ENCODE data around the gene PRAMEF2.
"Not testable (repeated sequence)": the region's sequence is repeated elsewhere in the genome, so short reads cannot be mapped to it uniquely, and the experiment has no call there.

DNA sequence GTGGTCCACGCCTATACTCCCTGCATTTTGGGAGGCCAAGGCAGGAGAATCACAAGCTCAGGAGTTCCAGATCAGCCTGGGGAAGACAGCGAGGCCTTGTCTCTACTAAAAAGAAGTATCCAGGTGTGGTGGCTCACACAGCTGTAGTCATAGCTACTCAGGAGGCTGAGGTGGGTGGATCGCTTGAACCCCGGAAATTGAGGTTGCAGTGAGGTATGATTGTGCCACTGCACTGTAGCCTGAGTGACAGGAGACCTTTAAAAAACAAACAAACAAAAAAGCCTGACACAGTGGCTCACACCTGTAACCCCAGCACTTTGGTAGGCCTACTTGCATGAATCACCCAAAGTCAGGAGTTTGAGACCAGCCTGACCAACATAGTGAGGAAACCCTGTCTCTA lies 21.6 kb downstream of the PRAMEF2 start:
- not testable (repeated sequence) for TF ChIP-seq CTCF (conservative IDR thresholded peaks at IDR 0.05; ENCODE audit: low read depth in 2 of 2); STAT1 (IDR thresholded peaks at IDR 0.05; ENCODE audit: unreplicated experiment); EZH2 (IDR thresholded peaks at IDR 0.05; ENCODE audit: low read depth, unreplicated experiment)
